Peyer's patch (tissue), 4 donors: ENCODE data around the gene EPHB1.

Source experiments
- POLR2A ChIP-seq, 2 donors: fragments of 450-650 bp; IDR thresholded peaks; one replicate each; pipeline ENCODE4 v1.5.1; 2017; ENCODE audit warnings: antibody characterized with exemption in 2 of 2, mild to moderate bottlenecking in 2 of 2, moderate library complexity in 2 of 2
- TF ChIP-seq, protein P1 (sequence below), 6 experiments: fragments of 450-650 bp in 4 of 6; fragments of 200-600 bp in 2 of 6; sonication (generic) in 1 of 6; IDR thresholded peaks; one replicate each; pipeline ENCODE4 v1.5.1; 2017 to 2019; ENCODE audit warnings: antibody characterized with exemption in 6 of 6, mild to moderate bottlenecking in 3 of 6, moderate library complexity in 1 of 6

- TF ChIP-seq, protein P1, sequence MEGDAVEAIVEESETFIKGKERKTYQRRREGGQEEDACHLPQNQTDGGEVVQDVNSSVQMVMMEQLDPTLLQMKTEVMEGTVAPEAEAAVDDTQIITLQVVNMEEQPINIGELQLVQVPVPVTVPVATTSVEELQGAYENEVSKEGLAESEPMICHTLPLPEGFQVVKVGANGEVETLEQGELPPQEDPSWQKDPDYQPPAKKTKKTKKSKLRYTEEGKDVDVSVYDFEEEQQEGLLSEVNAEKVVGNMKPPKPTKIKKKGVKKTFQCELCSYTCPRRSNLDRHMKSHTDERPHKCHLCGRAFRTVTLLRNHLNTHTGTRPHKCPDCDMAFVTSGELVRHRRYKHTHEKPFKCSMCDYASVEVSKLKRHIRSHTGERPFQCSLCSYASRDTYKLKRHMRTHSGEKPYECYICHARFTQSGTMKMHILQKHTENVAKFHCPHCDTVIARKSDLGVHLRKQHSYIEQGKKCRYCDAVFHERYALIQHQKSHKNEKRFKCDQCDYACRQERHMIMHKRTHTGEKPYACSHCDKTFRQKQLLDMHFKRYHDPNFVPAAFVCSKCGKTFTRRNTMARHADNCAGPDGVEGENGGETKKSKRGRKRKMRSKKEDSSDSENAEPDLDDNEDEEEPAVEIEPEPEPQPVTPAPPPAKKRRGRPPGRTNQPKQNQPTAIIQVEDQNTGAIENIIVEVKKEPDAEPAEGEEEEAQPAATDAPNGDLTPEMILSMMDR (IDR thresholded peaks at IDR 0.05): no peak
- TF ChIP-seq POLR2A (IDR thresholded peaks at IDR 0.05): no peak
Observed at GRCh38 chr3:134854254-134854653, 59.2 kb downstream of the EPHB1 start.
